AG10803 (cell line): ENCODE results near the gene VWA8.
"Not testable (repeated sequence)": the region's sequence is repeated elsewhere in the genome, so short reads cannot be mapped to it uniquely, and the experiment has no call there.

Experiments used
- DNase-seq: peaks from one replicate; pipeline ENCODE4 v3.0.0; 2010; ENCODE audit warnings: low read depth
- H3K4me3 ChIP-seq: 2 replicates; pipeline ENCODE4 v1.5.1; 2011; ENCODE audit warnings: mild to moderate bottlenecking, low read length, control low read depth
- CTCF ChIP-seq: conservative IDR thresholded peaks from 2 replicates; pipeline ENCODE4 v1.5.1; 2011; ENCODE audit warnings: mild to moderate bottlenecking, low read length, control low read depth, inconsistent platforms

Gene VWA8

DNA sequence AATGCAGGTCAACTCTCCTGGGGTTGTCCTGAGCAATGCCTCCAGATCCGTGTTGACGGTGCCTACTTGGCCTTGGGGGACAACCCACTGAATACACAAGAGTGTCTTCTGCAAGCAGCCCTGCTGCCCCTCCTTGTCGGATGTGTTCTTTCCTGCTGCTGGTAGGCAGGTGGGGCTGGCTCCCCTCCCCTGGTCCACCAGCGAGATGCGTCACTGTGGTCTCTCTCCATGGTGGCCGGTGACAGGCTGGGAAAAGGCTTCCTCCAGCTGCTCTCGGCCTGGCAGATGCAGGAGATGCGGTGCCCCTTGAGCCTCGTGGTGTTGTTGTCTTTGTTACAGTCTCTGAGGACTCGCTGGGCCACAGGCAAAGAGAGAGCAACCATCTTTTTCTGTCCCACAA, 418.6 kb downstream of the VWA8 start:
- no peak overlapping the region for H3K4me3 ChIP-seq
- DNase-seq, result no peak
- TF ChIP-seq CTCF, result no peak

DNA sequence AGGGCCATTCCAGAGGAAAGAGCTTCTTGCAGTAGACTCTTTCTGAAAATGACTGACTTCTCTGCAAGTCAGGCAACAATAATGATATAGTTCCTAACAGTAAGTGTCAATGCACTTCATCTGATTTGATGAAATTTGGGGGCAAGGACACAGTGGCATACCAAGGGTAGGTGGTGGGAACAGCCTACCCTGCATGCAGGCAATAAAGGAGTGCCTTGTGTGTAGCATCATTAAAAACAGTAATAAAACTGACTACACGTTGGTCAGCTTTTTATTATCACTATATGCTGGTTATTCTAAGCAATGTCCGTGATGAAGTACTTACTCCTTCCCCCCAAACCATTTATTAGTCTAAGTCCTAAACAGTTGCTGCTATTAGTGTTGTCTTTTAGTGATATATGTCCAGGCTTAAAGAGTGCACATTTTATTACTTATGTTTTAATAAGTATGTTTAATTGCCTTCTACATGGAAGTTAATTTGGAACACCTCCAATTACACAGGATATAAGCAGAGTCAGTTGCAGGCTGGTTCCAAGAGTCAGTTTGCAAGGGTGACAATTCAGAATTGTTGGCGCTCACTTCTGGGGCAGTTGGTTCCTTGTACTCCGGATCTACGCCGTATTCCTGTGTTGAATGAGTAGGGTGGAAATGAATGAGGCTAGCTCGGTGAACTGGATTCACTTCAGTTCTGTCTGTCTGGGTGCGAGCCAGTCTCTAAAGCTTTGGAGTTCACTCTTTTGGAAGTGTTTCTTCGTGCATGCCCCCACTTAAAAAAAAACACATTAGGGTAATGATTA, 419.6 kb downstream of the VWA8 start:
- DNase-seq, result no peak
- TF ChIP-seq CTCF, result no peak
- no peak overlapping the region for H3K4me3 ChIP-seq

DNA sequence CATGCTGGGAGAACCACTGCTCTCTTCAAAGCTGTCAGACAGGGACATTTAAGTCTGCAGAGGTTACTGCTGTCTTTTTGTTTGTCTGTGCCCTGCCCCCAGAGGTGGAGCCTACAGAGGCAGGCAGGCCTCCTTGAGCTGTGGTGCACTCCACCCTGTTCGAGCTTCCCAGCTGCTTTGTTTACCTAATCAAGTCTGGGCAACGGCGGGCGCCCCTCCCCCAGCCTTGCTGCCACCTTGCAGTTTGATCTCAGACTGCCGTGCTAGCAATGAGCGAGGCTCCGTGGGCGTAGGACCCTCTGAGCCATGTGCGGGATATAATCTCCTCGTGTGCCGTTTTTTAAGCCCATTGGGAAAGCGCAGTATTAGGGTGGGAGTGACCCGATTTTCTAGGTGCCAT, 420.7 kb downstream of the VWA8 start:
- not testable (repeated sequence) for H3K4me3 ChIP-seq, DNase-seq

GRCh38 chr13:41533266-41534052, 427.4 kb downstream of the VWA8 start:
- H3K4me3 ChIP-seq, result no peak overlapping the region
- TF ChIP-seq CTCF, result no peak

GRCh38 chr13:41528021-41528420, 432.9 kb downstream of the VWA8 start:
- DNase-seq, result no peak
- TF ChIP-seq CTCF, result no peak
- H3K4me3 ChIP-seq, result no peak overlapping the region

More at GRCh38 chr13:41533266-41534052, 427.4 kb downstream of the VWA8 start:
- DNase-seq, result peak; percentile 48

GRCh38 chr13:41520660-41521630, 440.0 kb downstream of the VWA8 start:
- H3K4me3 ChIP-seq, result no peak overlapping the region
- peak; percentile 75 for DNase-seq
- TF ChIP-seq CTCF, result no peak
